Fibroblast of villous mesenchyme (primary cell): ENCODE results near the gene GPR68. TPM values are rescaled to one million over a fixed set of nuclear protein-coding genes. Genes with fewer than 3 reads are reported as not detected.
"Not testable (repeated sequence)": the region's sequence is repeated elsewhere in the genome, so short reads cannot be mapped to it uniquely, and the experiment has no call there.

Source experiments
- DNase-seq: peaks from one replicate; pipeline ENCODE4 v3.0.0-alpha.2; 2010; ENCODE audit warnings: low read depth
- H3K4me3 ChIP-seq: 2 replicates; pipeline ENCODE4 v1.5.1; 2011; ENCODE audit warnings: low read depth, mild to moderate bottlenecking, low read length
- total RNA-seq: library from RNA; depleted of rRNA; stranded (reverse); fragments of >200 nt; gene quantifications from 2 replicates; pipeline ENCODE4 v1.2.3, GENCODE V29; 2012
- TF ChIP-seq, protein P1 (sequence below): IDR thresholded peaks from 2 replicates; pipeline ENCODE4 v1.5.1; 2012; ENCODE audit warnings: low read depth, mild to moderate bottlenecking, low read length; ENCODE audit not compliant: insufficient read depth

GPR68 gene
- total RNA-seq, 1 donor = 0.86 TPM

DNA sequence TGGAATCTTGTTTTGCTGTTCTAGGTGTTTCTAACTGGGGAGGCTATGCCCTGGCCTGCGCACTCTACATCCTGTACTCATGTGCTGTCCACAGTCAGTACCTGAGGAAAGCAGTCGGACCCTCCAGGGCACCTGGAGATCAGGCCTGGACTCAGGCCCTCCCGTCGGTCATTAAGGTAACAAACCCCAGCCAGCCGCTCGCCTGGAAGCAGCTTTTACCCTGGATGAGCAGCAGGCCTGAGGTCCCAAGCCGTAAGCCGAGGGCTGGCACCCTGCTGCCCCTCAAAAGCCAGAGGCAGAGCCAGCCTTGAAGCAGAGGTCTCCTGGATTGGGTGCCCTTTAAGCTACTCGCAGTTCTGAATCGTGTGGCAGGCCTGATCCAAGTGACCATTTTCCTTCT lies 29.1 kb downstream of the GPR68 start:
- H3K4me3 ChIP-seq = no peak overlapping the region
- DNase-seq = no peak

DNA sequence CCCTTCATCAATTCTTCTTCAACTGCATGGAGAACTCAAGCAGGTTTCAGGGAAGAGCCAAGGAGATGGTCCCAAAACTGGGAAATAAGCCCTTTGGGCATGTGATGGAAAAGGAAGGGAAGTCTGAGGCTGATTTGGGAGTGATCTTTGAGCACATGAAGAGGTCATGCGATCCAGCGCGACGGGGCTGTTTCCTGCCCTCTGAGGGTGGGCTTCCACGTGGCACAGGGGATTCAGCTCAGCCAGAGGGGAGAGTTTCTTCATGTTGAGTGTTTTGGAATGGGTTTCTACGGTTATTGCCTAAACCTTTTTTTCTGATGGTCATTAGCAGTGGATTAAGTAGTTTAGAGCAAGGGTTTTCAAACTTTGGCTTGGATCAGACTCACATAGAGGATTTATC lies 30.2 kb downstream of the GPR68 start:
- no peak overlapping the region for H3K4me3 ChIP-seq
- TF ChIP-seq, protein P1, sequence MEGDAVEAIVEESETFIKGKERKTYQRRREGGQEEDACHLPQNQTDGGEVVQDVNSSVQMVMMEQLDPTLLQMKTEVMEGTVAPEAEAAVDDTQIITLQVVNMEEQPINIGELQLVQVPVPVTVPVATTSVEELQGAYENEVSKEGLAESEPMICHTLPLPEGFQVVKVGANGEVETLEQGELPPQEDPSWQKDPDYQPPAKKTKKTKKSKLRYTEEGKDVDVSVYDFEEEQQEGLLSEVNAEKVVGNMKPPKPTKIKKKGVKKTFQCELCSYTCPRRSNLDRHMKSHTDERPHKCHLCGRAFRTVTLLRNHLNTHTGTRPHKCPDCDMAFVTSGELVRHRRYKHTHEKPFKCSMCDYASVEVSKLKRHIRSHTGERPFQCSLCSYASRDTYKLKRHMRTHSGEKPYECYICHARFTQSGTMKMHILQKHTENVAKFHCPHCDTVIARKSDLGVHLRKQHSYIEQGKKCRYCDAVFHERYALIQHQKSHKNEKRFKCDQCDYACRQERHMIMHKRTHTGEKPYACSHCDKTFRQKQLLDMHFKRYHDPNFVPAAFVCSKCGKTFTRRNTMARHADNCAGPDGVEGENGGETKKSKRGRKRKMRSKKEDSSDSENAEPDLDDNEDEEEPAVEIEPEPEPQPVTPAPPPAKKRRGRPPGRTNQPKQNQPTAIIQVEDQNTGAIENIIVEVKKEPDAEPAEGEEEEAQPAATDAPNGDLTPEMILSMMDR = no peak
- DNase-seq = no peak

More for the DNA sequence above, 29.1 kb downstream of the GPR68 start:
- TF ChIP-seq, protein P1 = no peak

DNA sequence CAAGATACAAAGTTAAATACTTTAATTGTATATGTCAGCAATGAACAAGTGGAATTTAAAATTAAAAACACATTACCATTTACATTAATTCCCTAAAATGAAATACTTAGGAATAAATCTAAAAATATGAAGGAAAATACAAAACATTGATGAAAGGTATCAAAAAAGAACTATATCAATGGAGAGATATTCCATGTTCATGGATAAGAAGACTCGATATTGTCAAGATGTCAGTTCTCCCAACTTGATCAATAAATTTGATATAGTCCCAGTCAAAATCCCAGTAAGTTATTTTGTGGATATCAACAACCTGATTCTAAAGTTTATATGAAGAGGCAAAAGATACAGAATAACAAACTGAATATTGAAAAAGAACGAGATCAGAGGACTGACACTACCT lies 33.5 kb downstream of the GPR68 start:
- no peak for DNase-seq
- H3K4me3 ChIP-seq = no peak overlapping the region
- TF ChIP-seq, protein P1 = no peak

DNA sequence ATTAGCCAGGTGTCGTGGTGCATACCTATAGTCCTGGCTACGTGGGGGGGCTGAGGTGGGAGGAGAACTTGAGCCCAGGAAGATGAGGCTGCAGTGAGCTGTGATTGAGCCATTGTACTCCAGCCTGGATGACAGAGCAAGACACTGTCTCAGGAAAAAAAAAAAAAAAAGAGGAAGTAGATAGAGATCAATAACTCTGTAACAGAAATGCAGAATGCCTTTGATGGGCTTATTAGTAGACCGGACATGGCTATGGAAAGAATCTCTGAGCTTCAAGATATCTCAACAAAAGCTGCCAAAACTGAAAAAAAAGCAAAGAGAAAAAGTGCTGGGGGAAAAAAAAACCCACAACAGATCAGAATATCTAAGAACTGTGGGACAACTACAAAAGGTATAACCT lies 37.5 kb downstream of the GPR68 start:
- TF ChIP-seq, protein P1 = no peak
- no peak for DNase-seq
- H3K4me3 ChIP-seq = no peak overlapping the region

DNA sequence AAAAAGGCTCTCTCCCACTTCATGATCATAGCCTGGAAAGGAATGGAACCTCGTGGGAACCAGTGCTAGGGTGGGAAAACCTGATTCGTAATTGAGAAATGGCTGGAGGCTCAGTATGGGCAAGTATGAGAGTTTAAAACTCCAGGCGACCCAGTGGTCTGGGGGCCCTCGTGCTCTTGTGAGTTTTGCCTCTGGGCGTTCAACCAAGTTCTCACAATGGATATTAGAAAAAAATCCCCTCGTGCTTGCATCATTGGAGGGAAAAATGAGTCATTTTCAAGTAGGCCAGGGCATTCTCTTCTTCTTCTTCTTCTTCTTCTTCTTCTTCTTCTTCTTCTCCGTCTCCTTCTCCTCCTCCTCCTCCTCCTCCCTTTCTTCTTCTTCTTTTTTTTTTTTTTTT lies 39.0 kb downstream of the GPR68 start:
- TF ChIP-seq, protein P1 = no peak
- H3K4me3 ChIP-seq = no peak overlapping the region
- DNase-seq = no peak

DNA sequence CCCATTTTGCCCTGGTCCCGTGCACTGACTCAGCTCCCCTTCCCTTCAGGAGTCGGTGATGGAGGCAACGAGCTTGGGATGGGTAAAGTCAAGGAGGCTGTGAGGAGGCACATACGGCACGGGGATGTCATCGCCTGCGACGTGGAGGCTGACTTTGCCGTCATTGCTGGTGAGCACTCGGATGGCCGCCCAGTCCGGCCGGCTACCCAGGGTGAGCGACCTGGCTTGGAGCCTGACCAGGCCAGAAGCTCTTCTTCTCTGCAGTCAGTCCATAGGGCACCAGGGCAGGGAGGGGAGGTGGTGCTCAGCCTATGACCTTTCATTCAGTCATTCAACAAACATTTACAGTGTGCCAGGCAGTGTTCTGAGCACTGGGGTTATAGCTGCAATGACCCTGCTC lies 39.8 kb downstream of the GPR68 start:
- no peak for DNase-seq
- TF ChIP-seq, protein P1 = no peak

DNA sequence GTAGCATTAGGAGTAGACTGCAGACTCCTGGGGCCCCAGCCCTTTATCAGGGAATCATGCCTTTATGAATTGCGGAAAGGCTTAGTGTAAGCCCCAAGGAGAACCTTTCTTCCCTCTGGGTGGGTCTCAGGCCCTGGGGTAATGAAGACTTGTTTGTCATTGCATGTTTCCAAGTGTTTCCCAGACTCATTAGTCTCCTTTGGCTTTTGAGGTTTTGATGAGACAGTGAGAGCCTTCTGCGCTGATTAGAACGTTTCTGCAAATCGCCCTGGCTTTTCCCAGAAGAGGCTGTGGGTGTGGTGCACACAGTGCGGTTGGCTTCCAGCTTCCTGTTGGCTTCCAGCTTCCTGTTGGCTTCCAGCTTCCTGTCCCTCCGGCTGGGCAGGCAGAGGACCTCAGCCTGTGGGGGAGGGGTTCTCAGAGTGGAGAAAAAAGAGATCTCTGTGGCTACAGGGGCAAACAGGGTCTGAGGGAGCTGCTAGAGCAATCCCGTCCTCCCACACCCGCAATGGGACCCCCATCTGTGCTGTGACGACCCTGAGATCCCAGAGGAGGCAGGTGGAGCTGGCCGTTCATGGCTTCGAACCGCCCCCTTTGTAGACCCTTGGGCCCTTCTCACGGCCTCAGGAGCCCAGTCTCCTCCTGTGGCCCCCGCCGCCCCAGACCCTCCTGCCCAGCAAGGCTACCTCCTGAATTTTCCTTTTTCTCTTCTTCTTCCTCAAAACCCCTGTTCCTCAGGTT lies 42.1 kb downstream of the GPR68 start:
- peak; percentile 59 for DNase-seq
- no peak overlapping the region for H3K4me3 ChIP-seq
- TF ChIP-seq, protein P1 = no peak

More for the DNA sequence above, 39.8 kb downstream of the GPR68 start:
- H3K4me3 ChIP-seq = no peak overlapping the region

DNA sequence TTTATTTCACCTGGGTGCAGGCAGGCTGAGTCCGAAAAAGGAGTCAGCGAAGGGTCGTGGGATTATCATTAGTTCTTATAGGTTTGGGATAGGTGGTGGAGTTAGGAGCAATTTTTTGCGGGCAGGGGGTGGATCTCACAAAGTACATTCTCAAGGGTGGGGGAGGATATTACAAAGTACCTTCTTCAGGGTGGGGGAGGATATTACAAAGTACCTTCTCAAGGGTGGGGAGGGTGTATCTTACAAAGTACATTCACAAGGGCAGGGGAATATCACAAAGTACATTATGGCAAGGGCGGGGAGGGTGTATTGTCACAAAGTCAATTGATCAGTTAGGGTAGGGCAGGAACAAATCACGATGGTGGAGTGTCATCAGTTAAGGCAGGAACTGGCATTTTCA lies 43.7 kb downstream of the GPR68 start:
- not testable (repeated sequence) for H3K4me3 ChIP-seq, DNase-seq
